Testis (tissue), 3 donors: ENCODE results near the gene ACTL8. TPM values are rescaled to one million over a fixed set of nuclear protein-coding genes. Genes with fewer than 3 reads are reported as not detected.

Source experiments
- DNase-seq: peaks from one replicate; pipeline ENCODE4 v3.0.0-alpha.2; 2019
- H3K27ac ChIP-seq, 2 donors: fragments of 200-600 bp; sonication (generic); one replicate each; pipeline ENCODE4 v1.5.1; 2019
- H3K27me3 ChIP-seq: fragments of 200-600 bp; sonication (generic); one replicate; pipeline ENCODE4 v1.5.1; 2019
- H3K36me3 ChIP-seq: fragments of 200-600 bp; sonication (generic); one replicate; pipeline ENCODE4 v1.5.1; 2017; ENCODE audit warnings: low read depth; ENCODE audit errors: missing control alignments
- H3K4me1 ChIP-seq: fragments of 200-600 bp; sonication (generic); one replicate; pipeline ENCODE4 v1.5.1; 2019
- H3K4me3 ChIP-seq, 2 donors: fragments of 200-600 bp; sonication (generic); one replicate each; pipeline ENCODE4 v1.5.1; 2017 to 2019
- H3K9me3 ChIP-seq: fragments of 200-600 bp; sonication (generic); one replicate; pipeline ENCODE4 v1.5.1; 2017
- POLR2A ChIP-seq: fragments of 450-650 bp; IDR thresholded peaks from one replicate; pipeline ENCODE4 v1.6.1; 2017; ENCODE audit warnings: antibody characterized with exemption, mild to moderate bottlenecking, moderate library complexity
- WGBS, 2 donors: methylation state at CpG; one replicate each; pipeline ENCODE4 v1.1.5; 2018; 5-methylcytosine and 5-hydroxymethylcytosine counted together
- intact Hi-C: fragments of 100-400 bp; cut with DNase I; formaldehyde crosslinking; loops from one replicate; pipeline ENCODE4 v1.15.1; 2023; ENCODE audit warnings: low total_unique reads
- polyA plus RNA-seq: library from polyadenylated mRNA; stranded (reverse); fragments of 350-450 nt; fragmentation: Illumina TruSeq; extraction: RNeasy Lipid Tissue Mini Kit (QIAGEN cat#74804); gene quantifications from one replicate; pipeline ENCODE4 v1.2.3, GENCODE V29; 2014; ENCODE audit warnings: low read depth, low replicate concordance; ENCODE audit not compliant: insufficient read depth
- total RNA-seq, 2 donors: library from RNA; depleted of rRNA; stranded (reverse); fragments of >200 nt; gene quantifications; one replicate each; pipeline ENCODE4 v1.2.3, GENCODE V29; 2016
- TF ChIP-seq, protein P1 (sequence below), 3 experiments: fragments of 450-650 bp in 2 of 3; fragments of 200-600 bp in 1 of 3; sonication (generic) in 1 of 3; IDR thresholded peaks; one replicate each; pipeline ENCODE4 v1.5.1; 2016 to 2019; ENCODE audit warnings: antibody characterized with exemption in 3 of 3, mild to moderate bottlenecking in 2 of 3, moderate library complexity in 1 of 3

ACTL8 gene
- total and polyA plus RNA-seq, 3 donors from 2014 or later = 10.9 to 12.8 (median 12.6) TPM

GRCh38 chr1:17828991-17829390 is 73.9 kb downstream of the ACTL8 start:
- no peaks in the 10 kb centered on the region for H3K9me3 ChIP-seq
- no peaks in the 10 kb centered on the region for H3K27me3 ChIP-seq

DNA sequence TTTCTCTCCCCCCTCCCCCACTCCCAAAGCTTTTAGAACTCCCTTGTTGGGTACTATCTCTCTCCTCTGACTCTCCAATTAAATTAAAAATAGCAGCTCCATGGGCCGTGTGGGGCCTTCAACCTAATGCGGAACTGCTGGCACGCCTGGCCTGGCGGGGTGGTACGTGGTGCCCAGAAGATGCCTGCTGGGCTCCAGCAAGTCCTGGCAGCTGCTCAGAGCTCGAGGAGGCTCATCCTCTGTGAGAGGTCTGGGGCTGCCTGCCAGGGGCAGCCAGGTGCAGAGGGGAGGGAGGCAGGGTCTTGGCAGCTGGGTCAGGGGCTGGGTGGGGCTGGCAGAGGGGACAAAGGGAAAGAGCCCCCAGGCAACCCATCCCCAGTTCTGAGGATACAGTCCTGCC is 74.4 kb downstream of the ACTL8 start:
- Histone ChIP-seq H3K36me3 (no peaks in the 10 kb centered on the region), H3K27me3 (no peaks in the 10 kb centered on the region), H3K9me3 (no peaks in the 10 kb centered on the region), H3K4me1 (peaks cover 7% of the 10 kb centered on the region), H3K27ac (no peak overlapping the region), H3K4me3 (no peak overlapping the region)
- 63 to 65% methylated on average over 5 to 6 of the region's 6 CpGs for WGBS, 2 donors
- TF ChIP-seq POLR2A = no peak
- TF ChIP-seq, protein P1, sequence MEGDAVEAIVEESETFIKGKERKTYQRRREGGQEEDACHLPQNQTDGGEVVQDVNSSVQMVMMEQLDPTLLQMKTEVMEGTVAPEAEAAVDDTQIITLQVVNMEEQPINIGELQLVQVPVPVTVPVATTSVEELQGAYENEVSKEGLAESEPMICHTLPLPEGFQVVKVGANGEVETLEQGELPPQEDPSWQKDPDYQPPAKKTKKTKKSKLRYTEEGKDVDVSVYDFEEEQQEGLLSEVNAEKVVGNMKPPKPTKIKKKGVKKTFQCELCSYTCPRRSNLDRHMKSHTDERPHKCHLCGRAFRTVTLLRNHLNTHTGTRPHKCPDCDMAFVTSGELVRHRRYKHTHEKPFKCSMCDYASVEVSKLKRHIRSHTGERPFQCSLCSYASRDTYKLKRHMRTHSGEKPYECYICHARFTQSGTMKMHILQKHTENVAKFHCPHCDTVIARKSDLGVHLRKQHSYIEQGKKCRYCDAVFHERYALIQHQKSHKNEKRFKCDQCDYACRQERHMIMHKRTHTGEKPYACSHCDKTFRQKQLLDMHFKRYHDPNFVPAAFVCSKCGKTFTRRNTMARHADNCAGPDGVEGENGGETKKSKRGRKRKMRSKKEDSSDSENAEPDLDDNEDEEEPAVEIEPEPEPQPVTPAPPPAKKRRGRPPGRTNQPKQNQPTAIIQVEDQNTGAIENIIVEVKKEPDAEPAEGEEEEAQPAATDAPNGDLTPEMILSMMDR (IDR thresholded peaks at IDR 0.05) = no peak
- intact Hi-C loops = no loop called here
- DNase-seq = no peak

More at GRCh38 chr1:17828991-17829390, 73.9 kb downstream of the ACTL8 start:
- no peak overlapping the region for H3K27ac ChIP-seq
- peaks cover 7% of the 10 kb centered on the region for H3K4me1 ChIP-seq
- WGBS, 2 donors = 53 to 69% methylated on average over 4 of the region's 4 CpGs
- intact Hi-C loops = no loop called here
- H3K4me3 ChIP-seq = no peak overlapping the region
- no peak for TF ChIP-seq POLR2A
- TF ChIP-seq, protein P1 (IDR thresholded peaks at IDR 0.05) = no peak
- DNase-seq = no peak
- H3K36me3 ChIP-seq = no peaks in the 10 kb centered on the region

- 41 to 43% methylated on average over 5 to 7 of the region's 7 CpGs for WGBS, 2 donors
- intact Hi-C loops = no loop called here
- Histone ChIP-seq H3K4me1 (no peaks in the 10 kb centered on the region), H3K4me3 (no peak overlapping the region), H3K9me3 (no peaks in the 10 kb centered on the region), H3K27ac (no peak overlapping the region), H3K36me3 (no peaks in the 10 kb centered on the region), H3K27me3 (no peaks in the 10 kb centered on the region)
- DNase-seq = peak; percentile 59
- no peak for TF ChIP-seq POLR2A
- TF ChIP-seq, protein P1 (IDR thresholded peaks at IDR 0.05) = no peak
These were observed 76.5 kb downstream of the ACTL8 start for GRCh38 chr1:17831597-17831996.

GRCh38 chr1:17833661-17834501 is 78.7 kb downstream of the ACTL8 start:
- TF ChIP-seq, protein P1 (IDR thresholded peaks at IDR 0.05) = no peak

More at GRCh38 chr1:17833661-17834501, 78.7 kb downstream of the ACTL8 start:
- DNase-seq = no peak
- intact Hi-C loops = no loop called here
- Histone ChIP-seq H3K27me3 (no peaks in the 10 kb centered on the region), H3K27ac (no peak overlapping the region), H3K4me3 (no peak overlapping the region), H3K4me1 (no peaks in the 10 kb centered on the region), H3K9me3 (no peaks in the 10 kb centered on the region), H3K36me3 (no peaks in the 10 kb centered on the region)
- 80 to 91% methylated on average over 15 of the region's 15 CpGs for WGBS, 2 donors
